CD4-positive, alpha-beta T cell treated with Interleukin-2 at 100 ng/mL for 4 hours (primary cell): Measurements from ENCODE around the gene MPHOSPH10.
"Not testable (repeated sequence)": the region's sequence is repeated elsewhere in the genome, so short reads cannot be mapped to it uniquely, and the experiment has no call there.

ENCODE experiments used
- DNase-seq: peaks from one replicate; pipeline ENCODE4 v3.0.0-alpha.2; 2020; ENCODE audit warnings: low spot score

The MPHOSPH10 gene

DNA sequence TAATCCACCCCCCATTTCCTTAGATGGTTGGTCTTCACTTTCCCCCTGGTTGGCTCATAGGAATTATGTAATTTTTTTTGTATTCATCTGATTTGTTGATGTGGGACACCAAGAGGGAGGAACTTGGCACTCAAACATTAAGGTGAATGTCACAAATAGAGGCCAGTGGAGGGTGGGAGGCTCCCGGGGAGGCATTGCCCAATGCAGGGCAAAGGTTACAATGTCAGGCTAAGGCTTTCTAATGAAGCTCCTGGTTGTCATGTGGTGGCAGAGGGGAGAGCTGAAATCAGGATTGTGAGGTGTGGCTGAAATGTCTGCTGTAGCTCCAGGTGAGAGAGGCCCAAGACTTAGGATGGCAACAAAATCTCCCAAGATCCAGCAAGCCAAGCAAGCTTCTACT is 42.7 kb downstream of the MPHOSPH10 start:
- DNase-seq: no peak

DNA sequence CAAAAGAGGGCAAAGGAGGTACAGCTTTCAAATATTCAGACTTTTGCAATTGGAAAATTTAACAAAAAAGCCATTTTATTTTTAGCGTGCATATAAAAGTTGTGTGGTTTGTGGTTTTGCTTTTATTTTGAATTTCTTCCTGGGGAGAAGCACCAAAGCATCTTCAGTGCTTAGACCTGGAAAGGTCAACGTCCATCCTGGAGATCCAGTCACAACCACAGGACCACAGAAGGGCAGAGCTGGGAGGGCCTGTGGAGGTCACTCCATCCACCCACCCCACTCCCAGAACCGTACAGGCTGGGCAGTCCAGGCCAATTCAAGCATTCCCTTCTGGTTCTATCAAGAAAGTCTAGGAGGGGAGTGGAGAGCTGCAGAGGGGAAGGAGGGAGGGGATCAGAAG is 43.8 kb downstream of the MPHOSPH10 start:
- DNase-seq: no peak

DNA sequence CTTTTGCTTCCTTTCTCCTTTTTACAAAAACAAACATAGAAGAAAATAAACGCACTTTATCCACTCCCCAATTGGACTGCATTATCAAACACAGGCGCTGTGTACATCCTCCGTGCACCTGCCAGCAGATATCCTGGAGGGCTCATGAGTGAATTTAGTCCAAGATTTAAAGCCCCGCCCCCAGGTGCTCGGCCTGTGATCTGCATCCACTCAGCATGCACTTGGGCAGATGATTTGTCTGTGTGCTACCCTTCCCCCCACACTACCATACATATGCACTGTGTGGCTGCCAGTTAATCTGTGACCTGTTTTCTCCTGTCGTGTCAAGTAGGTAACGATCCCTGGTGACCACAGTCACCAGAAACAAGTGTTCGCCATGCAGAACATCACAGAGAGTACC is 48.4 kb downstream of the MPHOSPH10 start:
- not testable (repeated sequence) for DNase-seq

DNA sequence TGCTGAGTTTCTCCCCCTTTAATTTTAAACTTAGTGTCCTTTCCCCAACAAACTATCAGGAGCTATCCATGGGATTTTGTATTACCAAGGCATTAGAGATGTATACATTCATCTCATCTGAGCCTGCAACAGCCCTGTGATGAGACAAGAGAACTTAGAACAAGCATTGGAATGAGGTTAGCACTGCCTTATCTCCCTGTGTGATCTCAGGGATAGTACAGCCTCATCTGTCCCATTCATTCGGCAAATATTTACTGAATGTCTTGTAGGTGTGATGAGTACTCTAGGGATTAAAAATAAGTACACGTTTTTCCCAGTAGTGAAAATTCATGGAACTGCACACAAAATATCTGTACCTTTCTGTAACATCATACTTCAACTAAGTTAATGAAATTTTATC is 50.9 kb downstream of the MPHOSPH10 start:
- no peak for DNase-seq

DNA sequence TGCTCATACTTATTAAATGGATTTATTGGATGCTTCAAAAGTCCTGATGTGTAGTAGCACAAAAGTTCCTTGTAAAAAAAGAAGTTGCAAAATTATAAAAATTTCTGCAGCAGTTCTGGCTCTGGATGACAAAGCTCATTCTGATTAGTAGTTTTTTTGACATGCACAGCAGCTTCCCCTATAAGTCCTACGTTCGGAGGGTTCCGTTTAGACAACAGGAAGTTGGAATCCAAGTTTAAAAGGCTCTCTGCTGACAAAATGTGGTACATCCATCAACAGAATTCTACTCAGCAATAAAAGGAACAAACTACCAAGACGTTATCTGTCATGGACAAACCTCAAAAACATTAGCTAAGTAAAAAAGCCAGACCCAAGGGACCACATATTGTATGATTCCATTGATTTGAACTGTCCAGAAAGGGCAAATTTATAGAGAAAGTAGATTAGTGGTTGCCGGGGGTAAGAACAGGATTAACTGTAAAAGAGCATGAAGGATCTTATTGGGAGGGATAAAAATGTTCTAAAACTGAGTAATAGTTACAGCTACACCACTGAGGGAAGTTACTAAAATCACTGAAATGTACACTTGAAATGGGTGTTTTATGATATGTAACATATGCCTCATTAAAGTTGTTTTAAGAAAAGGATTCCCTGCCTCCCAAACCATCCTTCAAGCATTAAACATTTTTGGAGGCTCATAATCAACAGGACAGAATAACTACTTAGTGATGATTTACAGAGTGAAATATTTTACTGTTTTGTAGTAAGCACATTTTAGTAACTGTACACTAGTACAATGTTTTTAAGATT is 53.1 kb downstream of the MPHOSPH10 start:
- not testable (repeated sequence) for DNase-seq

DNA sequence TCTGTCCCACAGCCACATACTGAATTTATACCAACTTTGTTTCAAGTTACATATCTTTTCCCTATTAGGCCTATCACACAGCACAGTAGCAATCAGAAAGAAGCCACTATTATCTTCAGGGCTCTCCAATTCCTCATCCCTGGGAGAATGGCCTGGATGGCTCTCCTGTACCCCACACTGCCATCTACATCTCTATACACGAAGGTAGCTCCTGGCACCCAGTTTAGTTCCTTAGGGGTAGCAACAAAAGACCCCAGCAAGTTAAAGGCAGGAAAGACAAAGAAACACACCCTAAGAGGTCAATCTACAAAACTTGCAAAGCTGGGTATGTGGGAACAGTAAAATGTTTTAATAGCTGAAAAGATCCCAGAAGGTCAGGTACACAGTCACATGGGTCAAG is 56.5 kb downstream of the MPHOSPH10 start:
- no peak for DNase-seq

DNA sequence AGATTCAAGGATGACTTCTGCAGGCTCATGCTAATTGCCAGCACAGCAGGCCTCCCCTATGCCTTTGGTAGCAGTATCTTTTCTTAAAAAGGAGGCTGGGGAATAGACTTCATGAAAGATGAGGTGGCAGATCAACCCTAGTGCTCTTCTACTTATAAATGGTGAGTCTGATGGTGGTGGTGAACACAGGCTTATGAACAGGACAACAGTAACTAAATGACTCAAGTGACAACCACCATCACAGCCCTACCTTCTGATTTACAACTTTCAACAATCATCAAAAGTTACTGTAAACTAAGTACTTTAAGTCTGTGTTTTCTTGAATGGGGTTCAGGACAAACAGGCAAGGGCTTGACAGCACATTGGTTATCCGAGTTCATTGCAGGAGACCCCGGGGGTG is 57.2 kb downstream of the MPHOSPH10 start:
- no peak for DNase-seq

DNA sequence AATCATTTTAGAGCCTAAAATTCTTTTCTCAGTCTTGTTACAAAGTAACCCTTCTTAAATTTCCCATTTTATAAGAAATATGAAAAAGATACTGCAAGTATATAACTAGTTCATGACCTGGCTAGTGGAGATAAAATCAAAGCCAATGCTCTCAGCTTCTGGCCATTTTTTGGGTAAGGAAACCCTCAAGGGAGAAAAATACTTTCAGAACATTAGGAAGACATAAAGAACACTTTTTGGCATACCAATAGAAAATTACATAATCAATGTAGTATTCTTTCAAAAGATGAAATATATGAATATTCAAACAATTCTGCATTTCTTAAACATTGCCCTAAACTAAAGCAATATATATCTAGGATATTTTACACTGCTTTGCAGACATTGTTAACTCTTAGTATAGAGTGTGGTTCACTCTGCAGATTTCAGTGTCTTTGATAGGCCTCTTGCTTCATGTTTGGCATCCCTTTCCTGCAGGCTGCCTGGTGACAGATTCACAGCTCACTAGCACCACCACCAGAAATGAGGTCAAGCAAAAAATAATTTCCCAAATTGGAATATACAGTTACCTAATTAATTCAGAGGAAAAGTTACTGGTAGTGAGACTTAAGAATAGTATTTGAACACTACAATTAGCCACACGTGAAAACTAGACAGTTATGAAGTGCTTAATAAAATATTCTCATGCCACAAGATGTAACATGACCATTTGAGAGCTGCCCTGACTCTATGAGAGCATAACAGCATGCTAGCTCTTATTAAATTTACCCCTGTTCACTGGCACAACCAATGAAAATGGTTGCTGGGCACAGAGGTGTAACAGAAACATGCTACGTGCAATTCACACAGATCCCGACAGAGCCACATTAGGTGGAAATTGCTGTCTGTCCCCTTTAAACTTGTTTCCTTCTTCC is 60.5 kb downstream of the MPHOSPH10 start:
- DNase-seq: no peak

DNA sequence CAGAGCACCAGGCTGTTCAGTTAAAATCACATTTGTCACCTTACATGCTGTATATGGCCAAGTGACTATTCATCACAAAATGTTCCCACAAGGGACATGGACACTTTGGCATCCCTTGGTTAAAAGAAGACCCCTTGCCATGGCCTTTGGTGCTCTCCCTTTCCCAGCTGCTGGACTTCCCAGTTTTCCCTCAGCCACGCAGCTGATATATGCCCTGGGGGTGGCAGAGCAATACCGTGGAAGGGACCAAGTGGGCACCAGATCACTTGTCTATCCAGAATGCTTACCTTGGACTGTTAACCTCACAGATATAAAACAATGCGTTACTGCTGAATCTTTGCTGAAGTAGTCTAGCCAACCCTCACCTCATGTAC is 61.1 kb downstream of the MPHOSPH10 start:
- DNase-seq: no peak
